Measurements from ENCODE around the gene ATRN. TPM values are rescaled to one million over a fixed set of nuclear protein-coding genes. Genes with fewer than 3 reads are reported as not detected.

The ATRN gene
- total and polyA plus RNA-seq, 2 experiments from 2014 or later, result 13.6 to 26.8 TPM

DNA sequence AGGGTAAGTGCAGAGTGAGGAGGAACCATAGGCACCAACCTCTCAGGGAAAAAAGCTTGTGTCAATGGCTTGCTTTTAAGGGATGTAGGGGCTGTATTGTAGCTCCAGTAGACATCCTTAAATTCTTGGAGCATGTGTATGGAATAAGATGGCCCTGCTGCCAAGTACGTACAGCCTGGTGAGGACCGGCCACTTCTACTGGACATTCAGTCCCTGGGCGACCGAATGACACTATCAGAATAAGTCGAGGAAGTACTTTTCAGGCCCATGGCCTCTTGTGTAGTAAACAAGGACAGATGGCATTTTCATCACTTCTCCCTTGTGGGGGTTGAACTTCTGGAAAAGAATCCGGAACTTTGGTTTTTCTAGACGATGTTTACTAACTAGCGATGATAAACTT lies 159.6 kb downstream of the ATRN start:
- Histone ChIP-seq H3K9me3 (ENCODE audit: low read depth) (no peaks in the 10 kb centered on the region), H3K27ac (no peak overlapping the region), H3K4me1 (ENCODE audit: low read depth) (no peaks in the 10 kb centered on the region), H3K4me3 (no peak overlapping the region), H3K27me3 (no peaks in the 10 kb centered on the region), H3K36me3 (no peaks in the 10 kb centered on the region)
- DNase-seq (ENCODE audit: low read depth in 1 of 2, low spot score in 1 of 2), result no peak
- no peak for TF ChIP-seq CTCF (IDR thresholded peaks at IDR 0.05; ENCODE audit: low read depth, low read length)

DNA sequence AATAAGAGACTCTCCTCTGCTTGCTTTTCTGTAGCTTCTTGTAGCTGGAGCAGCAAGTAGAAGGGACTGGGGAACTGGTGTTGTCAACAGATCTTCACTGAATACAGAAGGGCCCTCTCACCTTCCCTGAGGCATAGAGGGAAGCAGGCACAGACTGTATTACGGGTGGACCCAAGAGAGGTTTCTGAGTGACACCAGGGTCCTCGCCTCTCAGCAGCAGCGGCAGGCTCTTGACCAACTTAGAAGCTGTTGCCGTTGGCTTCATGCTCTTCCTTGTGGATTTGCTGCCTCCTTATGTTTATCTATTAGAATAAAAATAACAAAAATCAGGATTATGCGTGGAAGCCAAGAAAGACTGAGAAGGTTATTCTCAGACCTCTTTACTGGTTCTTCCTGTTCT lies 160.7 kb downstream of the ATRN start:
- H3K27ac ChIP-seq, result no peak overlapping the region
- H3K36me3 ChIP-seq, result no peaks in the 10 kb centered on the region
- peaks cover 2% of the 10 kb centered on the region for H3K4me1 ChIP-seq (ENCODE audit: low read depth)
- no peak overlapping the region for H3K4me3 ChIP-seq
- no peaks in the 10 kb centered on the region for H3K27me3 ChIP-seq
- no peaks in the 10 kb centered on the region for H3K9me3 ChIP-seq (ENCODE audit: low read depth)
- no peak for DNase-seq (ENCODE audit: low read depth in 1 of 2, low spot score in 1 of 2)
- no peak for TF ChIP-seq CTCF (IDR thresholded peaks at IDR 0.05; ENCODE audit: low read depth, low read length)

DNA sequence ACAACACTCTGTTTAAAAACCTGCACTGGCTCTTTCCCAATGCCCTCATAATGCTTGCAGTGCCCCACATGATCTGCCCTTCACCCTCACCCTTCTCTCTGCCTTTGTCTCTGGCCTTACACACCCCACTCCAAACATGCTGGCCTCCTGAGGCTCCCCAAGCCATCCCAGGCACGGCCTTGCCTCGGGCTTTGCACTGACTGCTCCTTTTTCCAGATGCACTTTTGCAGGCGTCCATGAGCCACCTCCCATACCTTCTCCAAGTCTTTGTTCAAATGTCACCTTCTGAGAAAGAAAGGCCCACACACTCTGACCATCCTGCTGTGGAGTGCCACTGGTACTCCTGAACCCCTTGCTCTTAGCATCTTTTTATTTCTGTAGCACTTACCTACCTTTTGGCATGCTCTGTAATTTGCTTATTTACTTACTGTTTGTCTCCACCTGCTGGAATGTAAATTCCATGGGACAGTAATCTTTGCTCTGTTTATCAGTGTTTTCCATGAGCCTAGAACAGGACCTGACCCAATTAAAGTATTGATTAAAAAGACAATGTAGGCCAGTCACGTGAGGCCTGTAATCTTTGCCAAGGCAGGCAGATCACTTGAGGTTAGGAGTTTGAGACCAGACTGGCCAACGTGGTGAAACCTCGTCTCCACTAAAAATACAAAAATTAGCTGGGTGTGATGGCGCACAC lies 161.6 kb downstream of the ATRN start:
- Histone ChIP-seq H3K4me3 (no peak overlapping the region), H3K27ac (no peak overlapping the region), H3K4me1 (ENCODE audit: low read depth) (peaks cover 4% of the 10 kb centered on the region), H3K9me3 (ENCODE audit: low read depth) (no peaks in the 10 kb centered on the region), H3K27me3 (no peaks in the 10 kb centered on the region), H3K36me3 (no peaks in the 10 kb centered on the region)
- TF ChIP-seq CTCF (IDR thresholded peaks at IDR 0.05; ENCODE audit: low read depth, low read length), result no peak
- DNase-seq (ENCODE audit: low read depth in 1 of 2, low spot score in 1 of 2), result no peak

- Histone ChIP-seq H3K27me3 (no peaks in the 10 kb centered on the region), H3K27ac (no peak overlapping the region)
- no peak for DNase-seq (ENCODE audit: low read depth in 1 of 2, low spot score in 1 of 2)
These were observed 163.2 kb downstream of the ATRN start for GRCh38 chr20:3633913-3634478.

DNA sequence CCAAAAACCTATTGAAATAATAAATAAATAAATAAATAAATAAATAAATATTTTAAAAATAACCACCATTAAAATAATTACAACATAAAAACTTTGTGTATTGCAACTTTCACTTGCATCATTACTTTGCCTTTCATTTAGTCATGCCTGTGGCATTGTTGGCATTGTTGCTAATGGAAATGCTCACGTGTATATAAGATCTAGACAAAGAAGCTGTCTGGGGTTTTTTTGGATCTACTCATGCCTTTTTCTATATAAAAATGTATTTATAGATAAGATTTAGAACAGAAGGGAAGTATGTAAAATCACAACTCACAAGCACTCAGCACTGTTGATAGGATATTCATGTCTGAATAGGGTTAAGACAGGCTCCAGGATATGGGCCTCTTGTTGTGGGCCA lies 164.5 kb downstream of the ATRN start:
- no peak overlapping the region for H3K4me3 ChIP-seq
- TF ChIP-seq CTCF (IDR thresholded peaks at IDR 0.05; ENCODE audit: low read depth, low read length), result no peak
- H3K36me3 ChIP-seq, result peaks cover 5% of the 10 kb centered on the region
- H3K27me3 ChIP-seq, result no peaks in the 10 kb centered on the region
- H3K4me1 ChIP-seq (ENCODE audit: low read depth), result peaks cover 4% of the 10 kb centered on the region
- peak in 1 of 2 donors; percentile 21 for DNase-seq (ENCODE audit: low read depth in 1 of 2, low spot score in 1 of 2)
- no peaks in the 10 kb centered on the region for H3K9me3 ChIP-seq (ENCODE audit: low read depth)
- no peak overlapping the region for H3K27ac ChIP-seq

More at GRCh38 chr20:3633913-3634478, 163.2 kb downstream of the ATRN start:
- Histone ChIP-seq H3K4me3 (no peak overlapping the region), H3K9me3 (ENCODE audit: low read depth) (no peaks in the 10 kb centered on the region), H3K36me3 (no peaks in the 10 kb centered on the region), H3K4me1 (ENCODE audit: low read depth) (peaks cover 4% of the 10 kb centered on the region)
- TF ChIP-seq CTCF (IDR thresholded peaks at IDR 0.05; ENCODE audit: low read depth, low read length), result no peak
